Endothelial cell of umbilical vein (primary cell): ENCODE results near the gene CCSER1. TPM values are rescaled to one million over a fixed set of nuclear protein-coding genes. Genes with fewer than 3 reads are reported as not detected.

ENCODE experiments used
- BruUV-seq: library from RNA; stranded (reverse); fragments of 400-500 nt; replicated peaks from 2 replicates; lab custom pipeline; 2021; lab: Mats Ljungman, UMichigan
- CTCF ChIA-PET: fragments of 300-600, 350-600 bp; sonication (Branson Sonifier 250); formaldehyde crosslinking; loops from one replicate; lab custom pipeline; 2021; ENCODE audit warnings: antibody characterized with exemption, inconsistent platforms; lab: Charles Lee
- POLR2A ChIA-PET: fragments of 300-600, 350-600 bp; sonication (Branson Sonifier 250); formaldehyde crosslinking; loops from one replicate; lab custom pipeline; 2021; ENCODE audit warnings: antibody characterized with exemption, inconsistent platforms; lab: Charles Lee
- DNase-seq: peaks from one replicate; pipeline ENCODE4 v3.0.0-alpha.2; 2011; ENCODE audit warnings: low read depth, low spot score
- FAIRE-seq: peaks from 2 replicates; lab custom pipeline; 2011; peaks lifted over from hg19 to GRCh38; lab: Jason Lieb, UNC
- H2AFZ ChIP-seq: 2 replicates; pipeline ENCODE4 v1.6.0; 2012; ENCODE audit warnings: low read depth, low read length, control low read depth, inconsistent platforms
- H3K27ac ChIP-seq: 2 replicates; pipeline ENCODE4 v1.5.1; 2011; ENCODE audit warnings: low read depth, mild to moderate bottlenecking, control low read depth, low read length, moderate library complexity; ENCODE audit not compliant: insufficient read depth
- H3K27me3 ChIP-seq, 2 experiments: 2 replicates each; pipeline versions ENCODE4 v1.6.0 to v1.6.1; 2011; ENCODE audit warnings: low read length in 2 of 2, mixed read lengths in 1 of 2; ENCODE audit not compliant: control insufficient read depth in 2 of 2, insufficient read depth in 2 of 2
- H3K36me3 ChIP-seq, 2 experiments: 2 replicates in 1 of 2; 3 replicates in 1 of 2; pipeline ENCODE4 v1.5.1; 2011; ENCODE audit warnings: low read length in 2 of 2, mild to moderate bottlenecking in 1 of 2, moderate library complexity in 1 of 2; ENCODE audit not compliant: control insufficient read depth in 2 of 2, insufficient read depth in 2 of 2; ENCODE audit errors: extremely low read depth in 1 of 2
- H3K4me1 ChIP-seq: 3 replicates; pipeline ENCODE4 v1.5.1; 2011; ENCODE audit warnings: mild to moderate bottlenecking, low read length; ENCODE audit not compliant: control insufficient read depth, insufficient read depth; ENCODE audit errors: extremely low read depth
- H3K4me2 ChIP-seq: 2 replicates; pipeline ENCODE4 v1.6.1; 2011; ENCODE audit warnings: low read length, control low read depth, mixed read lengths; ENCODE audit not compliant: insufficient read depth
- H3K4me3 ChIP-seq, 3 experiments: fragments of 200-600 bp in 1 of 3; sonication (generic), shearing (Covaris generic) in 1 of 3; replicated peaks in 1 of 3; 2 replicates each; pipeline ENCODE4 v1.5.1; 2011 to 2016; ENCODE audit warnings: control low read depth in 3 of 3, low read length in 3 of 3, mild to moderate bottlenecking in 2 of 3, inconsistent platforms in 1 of 3, low read depth in 1 of 3, moderate library complexity in 1 of 3; ENCODE audit not compliant: insufficient read depth in 1 of 3
- H3K79me2 ChIP-seq: 2 replicates; pipeline ENCODE4 v1.6.0; 2012; ENCODE audit warnings: low read length, inconsistent platforms; ENCODE audit not compliant: control insufficient read depth, insufficient read depth
- H3K9ac ChIP-seq: replicated peaks from 2 replicates; pipeline ENCODE3; 2011; ENCODE audit warnings: low read length, control low read depth; ENCODE audit not compliant: insufficient read depth; ENCODE audit errors: extremely low read depth
- H3K9me1 ChIP-seq: replicated peaks from 3 replicates; pipeline ENCODE4 v1.6.0; 2011; ENCODE audit warnings: mild to moderate bottlenecking, low read length; ENCODE audit not compliant: control insufficient read depth, insufficient read depth; ENCODE audit errors: extremely low read depth
- H3K9me3 ChIP-seq: replicated peaks from 2 replicates; pipeline ENCODE4 v1.5.1; 2012; ENCODE audit warnings: low read length, inconsistent platforms; ENCODE audit not compliant: control insufficient read depth, insufficient read depth
- H4K20me1 ChIP-seq: replicated peaks from 2 replicates; pipeline ENCODE3; 2011; ENCODE audit warnings: mild to moderate bottlenecking, low read length; ENCODE audit not compliant: control insufficient read depth, insufficient read depth; ENCODE audit errors: extremely low read depth
- EZH2 ChIP-seq: IDR thresholded peaks from 2 replicates; pipeline ENCODE4 v1.6.1; 2012; ENCODE audit warnings: borderline replicate concordance, low read depth, mild to moderate bottlenecking, moderate library complexity, low read length, inconsistent platforms; ENCODE audit not compliant: severe bottlenecking
- FOS ChIP-seq: IDR thresholded peaks from 2 replicates; pipeline ENCODE4 v1.6.1; 2011; ENCODE audit warnings: mild to moderate bottlenecking, low read length, moderate library complexity, borderline replicate concordance; ENCODE audit not compliant: insufficient read depth
- JUN ChIP-seq: IDR thresholded peaks from 2 replicates; pipeline ENCODE4 v1.6.1; 2011; ENCODE audit warnings: borderline replicate concordance, low read depth; ENCODE audit not compliant: insufficient read length, insufficient read depth
- MYC ChIP-seq: IDR thresholded peaks from one replicate; pipeline ENCODE4 v1.6.1; 2011; ENCODE audit warnings: mild to moderate bottlenecking, low read depth, low read length
- POLR2AphosphoS5 ChIP-seq: IDR thresholded peaks from 2 replicates; pipeline ENCODE4 v1.6.1; 2012; ENCODE audit warnings: low read depth, mild to moderate bottlenecking, control low read depth, low read length, moderate library complexity; ENCODE audit not compliant: insufficient read depth
- dilution Hi-C: fragments of 300-500 bp; cut with MboI; formaldehyde crosslinking; loops from one replicate; pipeline ENCODE4 v1.15.0; 2019; ENCODE audit warnings: low sequenced_read_pairs; ENCODE audit not compliant: extremely low pct_ligation_motif_present
- intact Hi-C: fragments of 100-400 bp; cut with micrococcal nuclease; formaldehyde crosslinking; loops from one replicate; pipeline ENCODE4 v1.10.0; 2022
- polyA plus RNA-seq, 4 experiments: library from polyadenylated mRNA; depleted of rRNA in 3 of 4; stranded (reverse) in 3 of 4; unstranded in 1 of 4; fragments of >200 nt; gene quantifications; 2 replicates each; pipeline versions ENCODE4 v1.2.1 to v1.2.3, GENCODE V29; 2011 to 2012; ENCODE audit warnings: missing spikeins in 1 of 4
- total RNA-seq: library from RNA; stranded (reverse); gene quantifications from 2 replicates; pipeline ENCODE4 v1.2.3, GENCODE V29; 2021
- TF ChIP-seq, protein P1 (sequence below), 2 donors: IDR thresholded peaks; 1 replicate in 1 of 2; 2 replicates in 1 of 2; pipeline ENCODE4 v1.5.1; 2011; ENCODE audit warnings: low read length in 2 of 2, mild to moderate bottlenecking in 2 of 2, moderate library complexity in 2 of 2, control low read depth in 1 of 2, inconsistent platforms in 1 of 2, low read depth in 1 of 2; ENCODE audit not compliant: insufficient read depth in 1 of 2; ENCODE audit errors: extremely low read depth in 1 of 2

CCSER1 gene
- total and polyA plus RNA-seq, 2 donors (not counting 3 experiments of a cell fraction or from before 2014, with no cell fraction given): 0.11 to 1.8 TPM

DNA sequence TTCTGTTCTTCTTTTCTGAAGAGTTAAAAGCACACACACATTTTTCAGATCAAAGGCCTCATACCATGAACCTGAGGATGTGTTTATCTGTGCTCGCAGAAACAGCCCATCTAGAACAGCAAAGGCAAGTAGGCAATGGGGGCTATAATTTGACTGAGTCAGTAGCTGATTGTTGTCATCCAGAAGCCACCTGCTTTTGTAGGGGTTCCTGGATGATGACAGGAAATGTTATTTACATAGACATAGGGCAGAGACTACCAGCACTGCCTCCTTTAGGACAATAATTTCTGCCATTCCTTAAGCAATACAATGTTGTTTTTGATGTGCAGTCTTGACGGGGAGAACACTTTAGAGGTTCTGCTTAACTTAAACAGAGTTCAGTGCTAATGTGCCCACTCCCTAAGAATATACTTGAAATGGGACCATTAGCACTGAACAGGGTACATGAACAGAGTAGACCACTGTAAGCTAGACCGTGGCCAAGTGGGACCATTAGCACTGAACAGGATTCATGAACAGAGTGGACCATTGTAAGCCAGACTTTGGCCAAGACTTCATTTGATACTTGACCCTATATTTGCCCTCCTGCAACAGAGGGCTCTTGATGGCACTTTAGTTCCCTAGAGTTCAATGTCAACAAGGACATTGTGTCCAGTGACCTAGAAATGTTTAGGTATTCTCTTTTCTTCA, 42.8 kb upstream of the CCSER1 start:
- FAIRE-seq: no peak
- no peaks in the 10 kb centered on the region for H3K4me1 ChIP-seq
- no peaks in the 10 kb centered on the region for H3K9me1 ChIP-seq
- no peak overlapping the region for H3K9ac ChIP-seq
- H3K9me3 ChIP-seq: no peaks in the 10 kb centered on the region
- no peak overlapping the region for H3K27ac ChIP-seq
- H2AFZ ChIP-seq: no peak overlapping the region
- no peak overlapping the region for H3K4me2 ChIP-seq
- TF ChIP-seq MYC: no peak
- no peak for TF ChIP-seq EZH2
- no peak for TF ChIP-seq JUN
- TF ChIP-seq, protein P1, sequence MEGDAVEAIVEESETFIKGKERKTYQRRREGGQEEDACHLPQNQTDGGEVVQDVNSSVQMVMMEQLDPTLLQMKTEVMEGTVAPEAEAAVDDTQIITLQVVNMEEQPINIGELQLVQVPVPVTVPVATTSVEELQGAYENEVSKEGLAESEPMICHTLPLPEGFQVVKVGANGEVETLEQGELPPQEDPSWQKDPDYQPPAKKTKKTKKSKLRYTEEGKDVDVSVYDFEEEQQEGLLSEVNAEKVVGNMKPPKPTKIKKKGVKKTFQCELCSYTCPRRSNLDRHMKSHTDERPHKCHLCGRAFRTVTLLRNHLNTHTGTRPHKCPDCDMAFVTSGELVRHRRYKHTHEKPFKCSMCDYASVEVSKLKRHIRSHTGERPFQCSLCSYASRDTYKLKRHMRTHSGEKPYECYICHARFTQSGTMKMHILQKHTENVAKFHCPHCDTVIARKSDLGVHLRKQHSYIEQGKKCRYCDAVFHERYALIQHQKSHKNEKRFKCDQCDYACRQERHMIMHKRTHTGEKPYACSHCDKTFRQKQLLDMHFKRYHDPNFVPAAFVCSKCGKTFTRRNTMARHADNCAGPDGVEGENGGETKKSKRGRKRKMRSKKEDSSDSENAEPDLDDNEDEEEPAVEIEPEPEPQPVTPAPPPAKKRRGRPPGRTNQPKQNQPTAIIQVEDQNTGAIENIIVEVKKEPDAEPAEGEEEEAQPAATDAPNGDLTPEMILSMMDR (IDR thresholded peaks at IDR 0.05; ENCODE audit: extremely low read depth in 1 of 2, insufficient read depth in 1 of 2, low read depth in 1 of 2, low read length in 2 of 2): no peak
- DNase-seq: no peak
- POLR2A ChIA-PET: no interaction called here
- dilution Hi-C loops (no loop called here), intact Hi-C loops (no loop called here)
- no peaks in the 10 kb centered on the region for H3K79me2 ChIP-seq
- peaks cover 0 to 1% of the 10 kb centered on the region in 2 experiments for H3K27me3 ChIP-seq
- H4K20me1 ChIP-seq: no peaks in the 10 kb centered on the region
- no TSS peak for BruUV-seq
- H3K36me3 ChIP-seq: no peaks in the 10 kb centered on the region
- H3K4me3 ChIP-seq: no peak overlapping the region
- CTCF ChIA-PET: no interaction called here

DNA sequence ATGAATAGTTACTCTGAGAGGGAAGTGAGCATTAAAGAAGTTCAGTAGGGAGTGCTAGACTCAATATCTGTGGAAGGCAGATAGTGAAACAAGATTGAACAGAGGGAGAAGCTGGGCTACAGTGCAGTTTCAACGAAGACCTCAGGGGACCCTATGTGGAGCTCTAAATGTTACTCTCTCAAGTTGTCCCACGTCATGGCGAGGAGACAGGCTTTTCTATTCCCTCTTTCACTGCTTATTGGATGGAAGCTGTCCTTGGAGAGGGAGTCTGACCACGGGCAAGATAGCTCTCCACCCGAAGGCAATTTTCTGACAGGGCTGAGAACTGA, 42.3 kb upstream of the CCSER1 start:
- no peaks in the 10 kb centered on the region for H3K9me1 ChIP-seq
- ChIA-PET POLR2A (no interaction called here), CTCF (no interaction called here)
- H3K9me3 ChIP-seq: no peaks in the 10 kb centered on the region
- no peaks in the 10 kb centered on the region for H3K36me3 ChIP-seq
- BruUV-seq: no TSS peak
- dilution Hi-C loops: no loop called here
- H3K4me1 ChIP-seq: no peaks in the 10 kb centered on the region
- DNase-seq (no peak), FAIRE-seq (no peak)
- no peak overlapping the region for H3K9ac ChIP-seq
- no peaks in the 10 kb centered on the region for H3K79me2 ChIP-seq
- no peak overlapping the region for H2AFZ ChIP-seq
- H3K27ac ChIP-seq: no peak overlapping the region
- intact Hi-C loops: no loop called here
- H4K20me1 ChIP-seq: no peaks in the 10 kb centered on the region
- no peak overlapping the region for H3K4me2 ChIP-seq
- H3K27me3 ChIP-seq: peaks cover 0 to 1% of the 10 kb centered on the region in 2 experiments
- TF ChIP-seq FOS: no peak
- no peak for TF ChIP-seq JUN
- TF ChIP-seq POLR2AphosphoS5: no peak
- H3K4me3 ChIP-seq: no peak overlapping the region
